MCF 10A (cell line): Measurements from ENCODE around the gene C1QTNF3. TPM values are rescaled to one million over a fixed set of nuclear protein-coding genes. Genes with fewer than 3 reads are reported as not detected.
"Not testable (repeated sequence)": the region's sequence is repeated elsewhere in the genome, so short reads cannot be mapped to it uniquely, and the experiment has no call there.

Experiments used
- BruUV-seq: library from RNA; stranded (reverse); fragments of 400-500 nt; replicated peaks from 2 replicates; lab custom pipeline; 2021; lab: Mats Ljungman, UMichigan
- CTCF ChIA-PET: fragments of 300-600 bp; sonication (Branson Sonifier 250); formaldehyde crosslinking; extraction: SDS; loops from one replicate; lab custom pipeline; 2021; ENCODE audit warnings: antibody characterized with exemption, inconsistent platforms; lab: Yijun Ruan, JAX
- POLR2A ChIA-PET: fragments of 300-600, 350-650 bp; sonication (Branson Sonifier 250); formaldehyde crosslinking; extraction: SDS; loops from one replicate; lab custom pipeline; 2020; ENCODE audit warnings: antibody characterized with exemption, inconsistent platforms; lab: Yijun Ruan, JAX
- DNase-seq: peaks from one replicate; pipeline ENCODE4 v3.0.0-alpha.2; 2018; ENCODE audit not compliant: unreplicated experiment
- H3K27ac Mint-ChIP-seq: one replicate; pipeline ENCODE4 v1.8.0; 2022; ENCODE audit warnings: mild to moderate bottlenecking, low read depth, mixed read lengths; ENCODE audit not compliant: unreplicated experiment
- H3K27me3 Mint-ChIP-seq: one replicate; pipeline ENCODE4 v1.8.0; 2022; ENCODE audit warnings: mixed read lengths; ENCODE audit not compliant: insufficient read depth, unreplicated experiment
- H3K36me3 Mint-ChIP-seq: one replicate; pipeline ENCODE4 v1.8.0; 2022; ENCODE audit warnings: mild to moderate bottlenecking, moderate library complexity, mixed read lengths; ENCODE audit not compliant: insufficient read depth, unreplicated experiment
- H3K4me1 Mint-ChIP-seq: one replicate; pipeline ENCODE4 v1.8.0; 2022; ENCODE audit warnings: mixed read lengths; ENCODE audit not compliant: insufficient read depth, unreplicated experiment
- H3K4me3 Mint-ChIP-seq: one replicate; pipeline ENCODE4 v1.8.0; 2022; ENCODE audit warnings: mild to moderate bottlenecking, moderate library complexity, mixed read lengths; ENCODE audit not compliant: unreplicated experiment
- H3K9me3 Mint-ChIP-seq: one replicate; pipeline ENCODE4 v1.8.0; 2022; ENCODE audit warnings: mixed read lengths; ENCODE audit not compliant: unreplicated experiment
- intact Hi-C: fragments of 100-400 bp; cut with micrococcal nuclease; formaldehyde crosslinking; loops from 2 replicates; pipeline ENCODE4 v1.14.1; 2022
- total RNA-seq: library from RNA; stranded (reverse); gene quantifications from 2 replicates; pipeline ENCODE4 v1.2.3, GENCODE V29; 2022
- TF ChIP-seq, protein P1 (sequence below): fragments of 200-600 bp; IDR thresholded peaks from one replicate; pipeline ENCODE4 v1.8.0; 2022; ENCODE audit warnings: antibody characterized with exemption, mild to moderate bottlenecking; ENCODE audit not compliant: unreplicated experiment

C1QTNF3 gene
- total RNA-seq, 1 experiment from 2014 or later: 0.49 TPM

DNA sequence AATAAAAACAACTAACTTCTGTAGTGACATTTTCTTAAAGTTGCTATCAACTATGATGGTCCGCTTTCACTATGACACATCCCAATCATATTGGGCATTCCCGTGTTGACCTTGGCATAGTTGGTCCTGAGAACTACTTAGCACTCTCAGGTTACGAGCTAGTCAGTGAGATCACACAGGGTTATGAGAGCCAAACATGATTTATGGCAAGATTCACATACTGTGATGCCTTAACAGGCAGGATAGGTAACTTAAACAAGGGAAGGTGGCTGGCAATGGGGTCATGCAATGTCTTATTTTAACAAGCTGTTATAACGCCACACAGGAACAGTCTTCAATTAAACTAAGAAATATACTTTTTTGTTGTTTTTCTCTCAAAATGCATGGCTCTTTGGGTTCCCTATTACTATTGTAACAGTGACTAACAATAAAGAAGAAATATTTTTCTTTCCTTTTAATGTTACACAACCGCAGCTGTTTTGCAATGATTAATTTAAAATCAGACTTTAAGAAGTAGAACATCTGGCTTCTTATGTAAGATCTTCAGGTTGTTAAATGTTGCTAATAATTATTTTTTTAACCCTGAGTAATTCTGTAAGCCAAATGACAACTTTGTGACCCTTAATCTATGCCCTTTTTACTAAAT is 33.8 kb upstream of the C1QTNF3 start:
- H3K4me3 Mint-ChIP-seq, H3K9me3 Mint-ChIP-seq, H3K27me3 Mint-ChIP-seq, BruUV-seq, intact Hi-C loops, H3K36me3 Mint-ChIP-seq, H3K27ac Mint-ChIP-seq, H3K4me1 Mint-ChIP-seq, POLR2A ChIA-PET: not testable (repeated sequence)
- CTCF ChIA-PET: interaction anchor here (0.8 kb wide), 1 partner anchor 79 kb away, joined by 3 read pairs; no protein-coding TSS in a partner anchor
- peak; percentile 54 for DNase-seq

GRCh38 chr5:34074472-34074871 is 31.5 kb upstream of the C1QTNF3 start:
- H3K27me3 Mint-ChIP-seq, H3K9me3 Mint-ChIP-seq, H3K4me3 Mint-ChIP-seq, H3K27ac Mint-ChIP-seq, H3K4me1 Mint-ChIP-seq, DNase-seq, H3K36me3 Mint-ChIP-seq, BruUV-seq, POLR2A ChIA-PET, CTCF ChIA-PET, intact Hi-C loops: not testable (repeated sequence)

DNA sequence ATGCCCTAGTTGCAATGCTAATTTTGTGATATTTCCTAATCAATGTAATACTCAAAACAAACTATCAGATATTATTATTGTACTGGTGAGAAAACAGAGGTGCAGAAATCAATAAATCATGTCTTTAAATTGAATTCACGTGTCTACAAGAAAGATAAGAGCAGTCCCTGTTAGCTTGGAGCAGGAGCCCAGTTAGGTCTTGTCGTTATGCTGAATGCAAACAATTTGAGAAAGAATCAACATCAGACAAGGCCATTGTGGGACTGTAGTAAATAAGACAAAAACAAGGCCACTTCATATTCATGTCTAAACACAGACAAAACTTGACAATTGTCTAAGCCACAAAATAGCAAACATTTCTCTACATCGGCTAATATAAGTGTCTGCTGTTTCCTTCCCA is 31.1 kb upstream of the C1QTNF3 start:
- H3K27me3 Mint-ChIP-seq, DNase-seq, intact Hi-C loops, POLR2A ChIA-PET, BruUV-seq, H3K9me3 Mint-ChIP-seq, H3K27ac Mint-ChIP-seq, CTCF ChIA-PET, H3K4me1 Mint-ChIP-seq, H3K36me3 Mint-ChIP-seq, H3K4me3 Mint-ChIP-seq: not testable (repeated sequence)

GRCh38 chr5:34070626-34071025 is 27.6 kb upstream of the C1QTNF3 start:
- CTCF ChIA-PET, DNase-seq, BruUV-seq, H3K9me3 Mint-ChIP-seq, POLR2A ChIA-PET, intact Hi-C loops, H3K4me1 Mint-ChIP-seq, H3K4me3 Mint-ChIP-seq, H3K27ac Mint-ChIP-seq, H3K36me3 Mint-ChIP-seq, H3K27me3 Mint-ChIP-seq: not testable (repeated sequence)

- ChIA-PET CTCF (no interaction called here), POLR2A (no interaction called here)
- TF ChIP-seq, protein P1, sequence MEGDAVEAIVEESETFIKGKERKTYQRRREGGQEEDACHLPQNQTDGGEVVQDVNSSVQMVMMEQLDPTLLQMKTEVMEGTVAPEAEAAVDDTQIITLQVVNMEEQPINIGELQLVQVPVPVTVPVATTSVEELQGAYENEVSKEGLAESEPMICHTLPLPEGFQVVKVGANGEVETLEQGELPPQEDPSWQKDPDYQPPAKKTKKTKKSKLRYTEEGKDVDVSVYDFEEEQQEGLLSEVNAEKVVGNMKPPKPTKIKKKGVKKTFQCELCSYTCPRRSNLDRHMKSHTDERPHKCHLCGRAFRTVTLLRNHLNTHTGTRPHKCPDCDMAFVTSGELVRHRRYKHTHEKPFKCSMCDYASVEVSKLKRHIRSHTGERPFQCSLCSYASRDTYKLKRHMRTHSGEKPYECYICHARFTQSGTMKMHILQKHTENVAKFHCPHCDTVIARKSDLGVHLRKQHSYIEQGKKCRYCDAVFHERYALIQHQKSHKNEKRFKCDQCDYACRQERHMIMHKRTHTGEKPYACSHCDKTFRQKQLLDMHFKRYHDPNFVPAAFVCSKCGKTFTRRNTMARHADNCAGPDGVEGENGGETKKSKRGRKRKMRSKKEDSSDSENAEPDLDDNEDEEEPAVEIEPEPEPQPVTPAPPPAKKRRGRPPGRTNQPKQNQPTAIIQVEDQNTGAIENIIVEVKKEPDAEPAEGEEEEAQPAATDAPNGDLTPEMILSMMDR: no peak
- no peak for DNase-seq
- intact Hi-C loops: no loop called here
- H3K27ac Mint-ChIP-seq: no peak overlapping the region
- H3K9me3 Mint-ChIP-seq: peaks cover 7% of the 10 kb centered on the region
- peaks cover 5% of the 10 kb centered on the region for H3K4me1 Mint-ChIP-seq
- BruUV-seq: no TSS peak
- no peaks in the 10 kb centered on the region for H3K36me3 Mint-ChIP-seq
- H3K4me3 Mint-ChIP-seq: no peak overlapping the region
- H3K27me3 Mint-ChIP-seq: no peaks in the 10 kb centered on the region
Observed at GRCh38 chr5:34064656-34065055, 21.6 kb upstream of the C1QTNF3 start.

- POLR2A ChIA-PET: interaction anchor here (1.2 kb wide), 1 partner anchor 54 kb away, joined by 6 read pairs; no protein-coding TSS in a partner anchor
- CTCF ChIA-PET: interaction anchor here (0.8 kb wide), 1 partner anchor 18 kb away, joined by 3 read pairs; no protein-coding TSS in a partner anchor
- Mint-ChIP-seq H3K4me1 (peaks cover 5% of the 10 kb centered on the region), H3K27ac (no peak overlapping the region), H3K36me3 (peaks cover 4% of the 10 kb centered on the region), H3K9me3 (peaks cover 7% of the 10 kb centered on the region), H3K27me3 (no peaks in the 10 kb centered on the region), H3K4me3 (no peak overlapping the region)
- no TSS peak for BruUV-seq
- DNase-seq: no peak
- TF ChIP-seq, protein P1: no peak
- intact Hi-C loops: no loop called here
Observed at GRCh38 chr5:34062419-34062818, 19.4 kb upstream of the C1QTNF3 start.
